ENCODE measurements around the gene GPRC6A.

Gene GPRC6A

DNA sequence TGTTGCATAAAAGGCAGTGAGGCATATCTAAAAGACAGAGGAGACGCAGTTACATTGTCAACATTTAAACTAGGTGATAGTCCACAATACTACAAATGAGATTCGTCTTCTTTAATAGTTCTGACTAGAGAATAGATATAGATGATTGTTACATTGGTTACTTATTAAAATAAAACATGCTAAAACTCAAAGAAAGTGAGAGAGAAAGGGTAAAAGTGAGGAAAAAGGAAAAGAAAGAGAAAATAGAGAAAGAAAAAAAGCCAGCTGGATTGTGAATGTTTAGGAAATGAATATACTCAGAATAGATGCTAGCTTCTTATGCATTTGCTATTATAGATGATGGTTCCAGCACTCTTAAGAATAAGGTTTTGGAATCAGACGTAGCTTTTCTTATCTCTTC lies 35.7 kb downstream of the GPRC6A start:
- in situ Hi-C loops (cut with MboI; ENCODE audit: low sequenced_read_pairs): no loop called here

DNA sequence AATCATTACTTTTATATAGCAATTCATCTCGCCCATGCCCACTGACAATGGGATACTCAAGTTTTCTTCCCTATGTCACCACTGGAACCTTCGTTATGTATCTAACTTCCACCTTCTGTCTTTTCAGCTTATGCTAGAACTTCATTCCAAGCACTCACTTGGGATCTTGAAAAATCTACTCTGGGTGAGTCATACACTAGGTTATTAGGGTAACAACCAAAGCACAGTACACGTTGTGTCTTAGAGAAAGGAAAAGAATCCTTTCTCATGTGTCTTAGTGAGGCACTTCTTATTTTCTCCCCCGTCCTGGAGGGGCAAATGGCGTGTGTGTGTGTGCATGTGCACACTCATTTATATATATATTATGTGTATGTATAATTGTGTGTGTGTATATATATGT lies 45.0 kb downstream of the GPRC6A start:
- in situ Hi-C loops (cut with MboI; ENCODE audit: low sequenced_read_pairs): no loop called here

DNA sequence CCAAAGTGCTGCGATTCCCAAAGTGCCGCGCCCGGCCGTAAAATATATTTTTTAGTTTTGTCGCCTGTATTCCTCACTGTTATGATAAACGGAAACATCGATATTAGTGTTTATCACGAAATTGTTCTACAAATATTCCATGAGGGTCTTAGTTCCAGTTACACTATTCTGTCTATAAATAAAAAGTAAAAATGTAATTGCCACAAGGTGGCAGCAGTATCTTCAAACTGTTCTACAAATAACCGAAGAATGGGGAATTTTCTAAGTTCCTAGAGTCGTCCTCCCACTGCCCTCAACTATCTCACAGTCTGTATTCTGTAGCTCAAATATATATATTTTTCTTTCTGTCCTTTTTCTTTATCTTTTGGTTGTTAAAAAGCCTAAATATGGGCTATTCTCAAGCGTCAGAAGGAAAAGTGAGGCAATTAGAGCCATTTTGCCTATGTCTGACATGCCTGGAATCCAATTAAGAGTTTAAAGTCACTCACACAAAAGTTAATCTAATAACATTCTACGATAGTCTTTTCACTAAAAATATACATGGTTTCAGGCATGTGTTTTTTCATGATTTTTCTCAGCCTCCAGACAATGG lies 49.2 kb downstream of the GPRC6A start:
- in situ Hi-C loops (cut with MboI; ENCODE audit: low sequenced_read_pairs): no loop called here

DNA sequence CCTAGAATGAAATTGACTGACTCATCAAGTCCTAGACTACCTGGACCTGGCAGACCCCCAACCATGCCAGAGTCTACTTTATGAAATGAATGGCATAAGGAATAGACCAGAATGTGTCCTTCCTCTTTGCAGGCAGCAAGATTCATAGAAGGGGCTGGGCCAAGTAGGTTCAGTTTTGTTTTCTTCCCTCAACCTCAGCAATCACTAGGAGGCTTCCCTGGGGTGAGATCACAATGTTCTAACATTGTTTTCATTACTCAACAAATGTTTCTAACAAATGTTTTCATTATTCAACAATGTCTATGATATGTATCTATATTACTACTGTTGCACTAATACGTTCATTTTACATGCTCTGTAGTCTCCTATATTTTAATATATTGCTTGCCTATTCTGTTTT lies 55.0 kb downstream of the GPRC6A start:
- in situ Hi-C loops (cut with MboI; ENCODE audit: low sequenced_read_pairs): no loop called here

DNA sequence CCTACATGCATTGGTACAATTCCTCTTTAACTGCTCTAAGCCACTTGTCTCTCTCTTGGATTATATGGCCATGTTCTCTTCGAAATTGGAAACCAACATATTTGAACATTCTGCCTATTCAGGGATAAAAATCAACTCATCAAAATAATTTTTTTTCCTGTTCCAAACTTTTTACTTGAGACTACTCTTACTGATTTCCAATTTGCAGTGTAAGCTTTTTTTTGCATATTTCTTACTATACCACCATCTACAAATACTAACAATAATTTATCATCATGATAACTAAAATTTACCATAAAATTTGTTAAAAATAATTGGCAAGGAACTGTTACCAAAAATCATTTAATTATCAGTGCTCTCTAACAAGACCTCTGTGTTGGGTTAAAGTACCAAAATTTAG lies 56.4 kb downstream of the GPRC6A start:
- in situ Hi-C loops (cut with MboI; ENCODE audit: low sequenced_read_pairs): no loop called here

DNA sequence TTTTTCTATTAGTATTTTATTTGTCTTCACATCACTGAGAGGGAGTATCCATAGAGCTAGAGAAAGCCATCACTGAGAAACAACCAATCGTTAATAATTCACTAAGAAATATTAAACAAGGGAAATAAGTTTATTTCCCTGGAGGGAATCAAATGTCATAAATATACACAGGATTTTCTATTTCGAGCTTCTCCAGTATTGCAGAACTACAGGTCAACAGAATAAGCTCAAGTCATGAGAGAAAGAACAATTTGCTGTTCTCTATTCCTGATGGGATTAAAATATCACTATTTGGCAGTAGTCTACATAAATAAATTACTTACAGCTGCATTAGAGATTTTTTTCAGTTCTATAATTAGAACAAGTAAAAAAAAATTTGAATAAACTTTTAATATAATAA lies 61.2 kb downstream of the GPRC6A start:
- in situ Hi-C loops (cut with MboI; ENCODE audit: low sequenced_read_pairs): no loop called here

DNA sequence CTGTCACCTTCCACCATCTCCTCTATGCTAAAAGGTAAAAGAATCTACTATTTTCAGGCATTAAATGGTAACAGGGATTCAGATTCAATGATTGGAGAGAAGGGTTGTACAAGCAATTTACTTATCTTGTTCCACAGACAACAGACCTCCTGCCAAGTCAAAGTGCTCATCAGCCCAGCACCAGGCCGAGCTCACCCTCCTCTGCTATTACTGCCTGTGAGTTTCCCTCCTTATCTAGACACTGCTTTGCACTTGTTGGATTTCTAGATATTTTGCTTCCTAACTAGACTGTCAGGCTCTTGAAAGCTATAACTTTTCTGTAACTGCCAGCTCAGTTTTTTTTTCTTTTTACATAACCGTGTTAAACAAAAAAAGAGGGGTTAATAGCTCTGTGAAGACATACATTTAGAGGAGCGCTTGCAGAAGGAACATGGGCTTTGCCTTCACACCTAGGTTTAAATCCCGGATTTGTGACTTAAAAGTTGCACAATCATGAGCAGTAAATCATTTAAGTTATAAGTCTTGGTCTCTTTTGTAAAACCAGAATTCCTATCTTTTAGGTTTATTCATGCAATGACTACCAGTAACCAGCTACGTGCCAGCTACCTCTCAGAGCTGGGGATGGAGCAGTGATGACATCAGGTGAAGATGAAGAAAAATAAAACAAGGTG lies 62.2 kb downstream of the GPRC6A start:
- in situ Hi-C loops (cut with MboI; ENCODE audit: low sequenced_read_pairs): no loop called here

DNA sequence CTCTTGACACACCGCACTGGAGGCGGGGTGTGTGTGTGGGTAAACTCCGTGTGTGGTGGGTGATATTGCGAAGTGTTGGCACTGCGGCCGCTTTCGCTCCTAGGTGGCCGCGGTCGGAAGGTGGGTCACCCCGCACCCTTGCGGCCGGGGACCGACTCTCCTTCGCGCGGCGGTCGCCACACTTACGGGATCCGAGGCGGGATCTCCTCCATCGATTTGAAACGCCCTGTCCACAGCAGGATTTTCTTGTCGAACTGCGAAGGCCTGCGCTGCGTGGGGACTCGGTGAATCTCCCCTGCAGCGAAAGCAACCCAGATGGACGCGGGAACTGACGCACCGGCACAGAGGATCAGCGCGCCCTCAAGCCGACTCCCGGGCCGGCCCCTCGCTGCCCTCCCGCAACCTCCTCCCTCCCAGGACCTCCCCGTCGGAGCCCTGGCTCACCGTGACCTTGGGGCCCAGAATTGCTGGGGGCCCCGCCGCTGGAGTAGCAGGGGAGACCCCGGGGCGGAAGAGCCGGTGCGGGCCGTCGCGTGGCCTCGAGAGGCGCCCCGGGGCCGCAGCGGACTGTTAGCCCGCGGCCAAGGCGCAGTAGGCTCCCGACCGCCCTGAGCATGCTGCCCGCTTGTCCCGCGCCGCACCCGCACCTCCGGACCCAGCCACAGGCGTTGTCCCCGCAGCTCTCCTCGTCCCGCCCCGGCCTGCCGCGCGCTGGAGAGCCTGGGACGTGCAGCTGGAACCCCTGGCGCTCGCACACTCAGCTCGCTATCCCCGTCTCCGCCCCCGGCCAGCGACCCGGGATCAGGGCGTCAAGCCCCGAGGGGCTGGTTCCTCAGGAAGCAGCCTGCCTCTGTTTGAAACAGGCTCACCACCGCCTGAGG lies 63.7 kb downstream of the GPRC6A start, which contains the start of gene FAM162B:
Gene FAM162B (minus strand): TSS at position 759 of the 881 bp plus-strand sequence. CDS start 143 bp downstream, at position 616.
- in situ Hi-C loops (cut with MboI; ENCODE audit: low sequenced_read_pairs): no loop called here

DNA sequence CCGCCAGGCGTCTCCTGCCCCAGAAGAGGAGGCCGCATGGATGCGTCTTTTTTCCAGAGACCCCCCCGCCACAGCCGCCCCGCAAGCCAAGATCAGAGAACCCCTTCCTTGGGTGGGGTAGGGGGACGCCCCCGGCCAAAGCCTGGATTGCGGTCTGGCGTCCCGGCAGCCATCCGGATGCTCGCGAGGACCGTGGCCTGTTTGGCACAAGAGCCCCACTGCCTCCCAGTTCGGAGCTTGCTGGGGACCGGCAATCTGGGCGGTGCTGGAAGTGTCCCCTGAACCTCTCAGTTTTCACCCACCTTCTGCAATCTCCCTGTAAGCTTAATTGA lies 64.3 kb downstream of the GPRC6A start:
- in situ Hi-C loops (cut with MboI; ENCODE audit: low sequenced_read_pairs): no loop called here

DNA sequence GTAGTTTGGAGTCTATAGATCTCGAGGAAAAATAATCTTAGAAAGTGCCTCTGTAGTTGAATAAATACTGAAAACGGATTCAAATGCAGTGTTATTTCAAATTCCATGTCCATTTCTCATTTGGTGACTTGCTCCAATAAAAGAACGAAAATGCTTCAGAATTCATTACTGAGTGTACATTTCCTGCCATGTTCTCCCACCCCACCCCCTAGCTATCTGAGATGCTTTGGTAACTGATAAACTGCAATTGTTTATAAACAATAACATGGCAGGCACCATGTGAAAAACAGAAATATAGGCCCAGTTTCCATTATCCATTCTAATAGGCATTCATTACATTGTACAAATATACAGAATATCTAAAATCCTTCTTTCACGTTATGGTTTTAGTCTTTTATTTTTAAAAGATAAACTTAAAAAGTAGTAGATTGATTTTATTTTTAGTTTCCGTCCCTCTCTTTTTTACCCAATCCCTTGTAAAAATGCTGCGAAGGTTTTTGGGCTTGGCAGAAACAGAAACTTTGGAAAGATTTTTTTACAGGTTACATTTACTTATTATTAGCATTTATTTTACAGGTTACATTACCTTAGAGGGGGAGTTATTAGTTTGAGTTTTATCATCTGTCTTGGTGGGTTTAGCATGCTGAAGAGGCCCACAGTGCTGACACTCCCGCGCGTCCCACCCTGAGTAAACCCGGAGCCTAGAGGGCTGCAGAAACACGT lies 64.8 kb downstream of the GPRC6A start:
- in situ Hi-C loops (cut with MboI; ENCODE audit: low sequenced_read_pairs): no loop called here

DNA sequence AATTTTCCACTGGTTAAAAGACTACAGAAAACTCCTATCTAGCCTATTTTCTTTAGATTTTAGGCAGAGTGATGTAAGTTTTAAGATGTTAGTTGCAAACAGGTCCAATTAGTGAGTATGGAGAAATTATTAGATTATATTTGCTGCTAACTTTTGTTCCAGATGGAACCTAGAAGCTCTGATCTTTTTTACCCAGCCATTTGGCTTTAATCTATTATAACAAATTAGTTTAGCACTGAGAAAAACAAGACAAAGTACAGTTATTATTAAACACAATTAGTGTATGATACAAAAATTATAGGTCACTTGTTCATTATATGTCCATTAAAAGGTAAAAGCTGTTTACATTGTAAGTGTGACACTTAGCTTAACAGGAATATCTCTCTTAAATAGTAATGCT lies 65.8 kb downstream of the GPRC6A start:
- in situ Hi-C loops (cut with MboI; ENCODE audit: low sequenced_read_pairs): no loop called here

DNA sequence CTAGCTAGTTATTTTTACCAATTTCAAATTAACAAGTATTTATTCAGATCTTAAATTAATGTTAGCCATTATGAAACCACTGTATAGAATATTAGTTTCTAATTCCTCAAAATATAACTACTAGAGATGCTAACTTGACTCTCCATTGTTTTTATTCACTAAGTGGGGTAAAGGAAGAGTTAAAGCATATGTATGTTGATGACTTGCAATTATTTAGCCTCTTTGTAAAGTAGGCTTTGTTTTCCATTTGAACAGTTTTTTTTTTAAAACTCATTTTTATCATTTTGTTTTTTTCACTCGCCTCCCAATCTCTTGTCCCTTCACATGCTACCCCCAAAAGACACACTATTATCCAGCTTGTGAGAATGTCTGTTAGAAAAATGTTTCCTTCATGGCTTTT lies 66.6 kb downstream of the GPRC6A start:
- in situ Hi-C loops (cut with MboI; ENCODE audit: low sequenced_read_pairs): no loop called here

DNA sequence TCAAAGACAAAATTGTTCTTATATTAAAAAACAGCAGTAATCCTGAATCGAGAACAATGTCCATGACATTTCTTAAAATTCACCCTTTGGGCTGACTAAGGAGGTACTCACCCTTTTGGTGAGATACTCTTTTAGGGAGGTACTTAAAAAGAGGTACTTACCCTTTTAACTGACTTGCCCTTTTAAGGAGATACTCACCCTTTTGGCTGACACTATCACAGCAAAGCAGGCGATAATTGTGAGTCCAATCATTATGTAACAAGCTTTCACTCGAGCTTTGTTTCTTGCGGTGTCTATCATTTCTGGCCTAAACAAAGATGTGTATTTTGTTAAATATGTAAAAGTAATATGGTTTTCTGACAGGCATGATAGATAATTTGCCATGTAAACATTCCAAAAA lies 67.1 kb downstream of the GPRC6A start:
- in situ Hi-C loops (cut with MboI; ENCODE audit: low sequenced_read_pairs): no loop called here

DNA sequence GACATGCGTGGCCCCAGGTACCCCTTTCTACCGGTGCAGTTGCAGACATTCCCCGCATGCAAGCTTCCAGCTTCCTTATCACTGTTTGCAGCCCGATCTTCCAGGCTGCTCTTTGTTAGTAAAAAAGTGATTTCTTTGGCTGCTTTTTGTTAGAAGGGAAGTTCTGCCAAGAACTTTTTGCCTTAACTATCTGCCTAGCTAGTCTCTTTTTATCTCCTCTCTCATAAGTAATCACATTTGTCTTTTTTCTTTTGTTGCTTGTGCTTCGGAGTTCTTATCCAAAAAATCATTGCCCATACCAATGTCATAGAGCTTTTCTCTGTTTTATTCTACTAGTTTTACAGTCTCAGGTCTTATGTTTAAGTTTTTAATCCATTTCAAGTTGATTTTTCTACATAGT lies 83.7 kb downstream of the GPRC6A start:
- in situ Hi-C loops (cut with MboI; ENCODE audit: low sequenced_read_pairs): no loop called here

Data from HL-60/S4 treated with phorbol 12-myristate 13-acetate at 8.2 ng/mL for 4 days and 3 days (cell line).